Stomach (tissue), 4 donors: ENCODE data around the gene TMEM256.

Source experiments
- POLR2A ChIP-seq, 4 donors: fragments of 450-650 bp; IDR thresholded peaks; one replicate each; pipeline ENCODE4 v1.6.1; 2016; ENCODE audit warnings: antibody characterized with exemption in 4 of 4, control low read depth in 2 of 4, mild to moderate bottlenecking in 1 of 4, moderate library complexity in 1 of 4
- POLR2AphosphoS5 ChIP-seq, 3 donors: sonication (generic); formaldehyde crosslinking; IDR thresholded peaks; one replicate each; pipeline ENCODE4 v1.6.1; 2016; ENCODE audit warnings: antibody characterized with exemption in 3 of 3
- TF ChIP-seq, protein P1 (sequence below), 7 experiments: fragments of 450-650 bp in 4 of 7; fragments of 200-600 bp in 3 of 7; sonication (generic) in 3 of 7; IDR thresholded peaks; one replicate each; pipeline ENCODE4 v1.5.1; 2016 to 2019; ENCODE audit warnings: antibody characterized with exemption in 7 of 7, control low read depth in 2 of 7, mild to moderate bottlenecking in 1 of 7

DNA sequence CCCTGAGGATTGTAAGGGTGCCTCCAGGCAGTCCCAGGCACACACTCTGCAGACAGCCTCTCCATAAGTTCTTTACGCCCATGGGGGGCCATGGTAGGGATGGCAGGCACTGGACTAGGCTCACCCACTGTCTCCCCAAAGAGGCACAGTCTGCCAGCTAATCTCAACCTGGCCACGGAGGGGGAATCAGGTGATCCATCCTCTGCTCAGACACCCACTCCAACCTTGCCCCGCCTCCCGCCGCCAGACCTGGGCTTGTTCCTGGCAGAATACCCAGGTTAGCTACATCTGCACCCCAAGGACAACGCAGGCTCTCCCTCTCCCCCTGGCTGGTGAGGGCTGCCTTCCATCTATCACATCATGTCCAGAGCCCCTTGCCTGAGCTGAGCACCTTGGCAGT lies 5.0 kb upstream of the TMEM256 start:
- no peak for TF ChIP-seq POLR2AphosphoS5 (IDR thresholded peaks at IDR 0.05)
- TF ChIP-seq, protein P1, sequence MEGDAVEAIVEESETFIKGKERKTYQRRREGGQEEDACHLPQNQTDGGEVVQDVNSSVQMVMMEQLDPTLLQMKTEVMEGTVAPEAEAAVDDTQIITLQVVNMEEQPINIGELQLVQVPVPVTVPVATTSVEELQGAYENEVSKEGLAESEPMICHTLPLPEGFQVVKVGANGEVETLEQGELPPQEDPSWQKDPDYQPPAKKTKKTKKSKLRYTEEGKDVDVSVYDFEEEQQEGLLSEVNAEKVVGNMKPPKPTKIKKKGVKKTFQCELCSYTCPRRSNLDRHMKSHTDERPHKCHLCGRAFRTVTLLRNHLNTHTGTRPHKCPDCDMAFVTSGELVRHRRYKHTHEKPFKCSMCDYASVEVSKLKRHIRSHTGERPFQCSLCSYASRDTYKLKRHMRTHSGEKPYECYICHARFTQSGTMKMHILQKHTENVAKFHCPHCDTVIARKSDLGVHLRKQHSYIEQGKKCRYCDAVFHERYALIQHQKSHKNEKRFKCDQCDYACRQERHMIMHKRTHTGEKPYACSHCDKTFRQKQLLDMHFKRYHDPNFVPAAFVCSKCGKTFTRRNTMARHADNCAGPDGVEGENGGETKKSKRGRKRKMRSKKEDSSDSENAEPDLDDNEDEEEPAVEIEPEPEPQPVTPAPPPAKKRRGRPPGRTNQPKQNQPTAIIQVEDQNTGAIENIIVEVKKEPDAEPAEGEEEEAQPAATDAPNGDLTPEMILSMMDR (IDR thresholded peaks at IDR 0.05), result no peak
- TF ChIP-seq POLR2A (IDR thresholded peaks at IDR 0.05), result no peak
